ENCODE measurements around the gene MAP2K1. TPM values are rescaled to one million over a fixed set of nuclear protein-coding genes. Genes with fewer than 3 reads are reported as not detected.
"Not testable (repeated sequence)": the region's sequence is repeated elsewhere in the genome, so short reads cannot be mapped to it uniquely, and the experiment has no call there.

MAP2K1 gene
- total and polyA plus RNA-seq, 2 experiments from 2014 or later = 20.1 to 46.3 TPM

- WGBS (ENCODE audit: low lambda C conversion rate, missing lambda C conversion rate) = 88% methylated on average over 2 of the region's 2 CpGs
- H3K27ac ChIP-seq = no peak overlapping the region
- no peak overlapping the region for H2AFZ ChIP-seq
- H3K4me2 ChIP-seq = no peak overlapping the region
- H3K27me3 ChIP-seq = no peaks in the 10 kb centered on the region
- no peaks in the 10 kb centered on the region for H3K79me2 ChIP-seq
- H3K36me3 ChIP-seq (replicated peaks; ENCODE audit: insufficient read depth, low read depth) = no peaks in the 10 kb centered on the region
- no peak overlapping the region for H3K4me3 ChIP-seq
- no peak for DNase-seq (ENCODE audit: low spot score)
- TF ChIP-seq EZH2phosphoT487 (IDR thresholded peaks at IDR 0.05; ENCODE audit: low read depth, severe bottlenecking, unreplicated experiment) (no peak), CTCF (IDR thresholded peaks at IDR 0.05; ENCODE audit: poor library complexity) (no peak), EZH2 (IDR thresholded peaks at IDR 0.05; ENCODE audit: borderline replicate concordance) (no peak)
- H3K9me2 ChIP-seq (replicated peaks; ENCODE audit: insufficient read depth) = no peaks in the 10 kb centered on the region
- no peaks in the 10 kb centered on the region for H3K4me1 ChIP-seq (ENCODE audit: insufficient read depth)
- no peaks in the 10 kb centered on the region for H3K9me3 ChIP-seq (ENCODE audit: low read depth)
- no peaks in the 10 kb centered on the region for H4K20me1 ChIP-seq (ENCODE audit: insufficient read depth, poor library complexity, severe bottlenecking)
These were observed 75.2 kb downstream of the MAP2K1 start for GRCh38 chr15:66461917-66462316.

- no peaks in the 10 kb centered on the region for H3K27me3 ChIP-seq
- no peaks in the 10 kb centered on the region for H3K79me2 ChIP-seq
- no peak overlapping the region for H3K4me2 ChIP-seq
- no peak for TF ChIP-seq EZH2phosphoT487 (IDR thresholded peaks at IDR 0.05; ENCODE audit: low read depth, severe bottlenecking, unreplicated experiment)
- H3K27ac ChIP-seq = no peak overlapping the region
- H3K9me2 ChIP-seq (replicated peaks; ENCODE audit: insufficient read depth) = no peaks in the 10 kb centered on the region
- DNase-seq (ENCODE audit: low spot score) = no peak
- no peak overlapping the region for H3K4me3 ChIP-seq
- WGBS (ENCODE audit: low lambda C conversion rate, missing lambda C conversion rate) = 74% methylated on average over 4 of the region's 4 CpGs
- no peaks in the 10 kb centered on the region for H3K9me3 ChIP-seq (ENCODE audit: low read depth)
- no peaks in the 10 kb centered on the region for H3K36me3 ChIP-seq (replicated peaks; ENCODE audit: insufficient read depth, low read depth)
- H3K4me1 ChIP-seq (ENCODE audit: insufficient read depth) = no peaks in the 10 kb centered on the region
- no peak overlapping the region for H2AFZ ChIP-seq
- no peaks in the 10 kb centered on the region for H4K20me1 ChIP-seq (ENCODE audit: insufficient read depth, poor library complexity, severe bottlenecking)
These were observed 75.9 kb downstream of the MAP2K1 start for GRCh38 chr15:66462627-66463026.

- H3K4me2 ChIP-seq; H3K36me3 ChIP-seq (replicated peaks; ENCODE audit: insufficient read depth, low read depth); H3K9me3 ChIP-seq (ENCODE audit: low read depth); H3K27ac ChIP-seq; H3K27me3 ChIP-seq; H3K4me1 ChIP-seq (ENCODE audit: insufficient read depth); DNase-seq (ENCODE audit: low spot score); H2AFZ ChIP-seq; H4K20me1 ChIP-seq (ENCODE audit: insufficient read depth, poor library complexity, severe bottlenecking); H3K9me2 ChIP-seq (replicated peaks; ENCODE audit: insufficient read depth); H3K79me2 ChIP-seq; H3K4me3 ChIP-seq: not testable (repeated sequence)
- WGBS (ENCODE audit: low lambda C conversion rate, missing lambda C conversion rate) = 98% methylated on average over 6 of the region's 6 CpGs
These were observed 78.6 kb downstream of the MAP2K1 start for GRCh38 chr15:66465294-66465693.

GRCh38 chr15:66467162-66468040 lies 80.7 kb downstream of the MAP2K1 start:
- H4K20me1 ChIP-seq (ENCODE audit: insufficient read depth, poor library complexity, severe bottlenecking); H3K27me3 ChIP-seq; H3K79me2 ChIP-seq; H3K4me1 ChIP-seq (ENCODE audit: insufficient read depth); H3K9me2 ChIP-seq (replicated peaks; ENCODE audit: insufficient read depth); H3K4me2 ChIP-seq; H3K27ac ChIP-seq; H2AFZ ChIP-seq; DNase-seq (ENCODE audit: low spot score); H3K36me3 ChIP-seq (replicated peaks; ENCODE audit: insufficient read depth, low read depth); H3K9me3 ChIP-seq (ENCODE audit: low read depth); H3K4me3 ChIP-seq: not testable (repeated sequence)
- WGBS (ENCODE audit: low lambda C conversion rate, missing lambda C conversion rate) = 90% methylated on average over 11 of the region's 11 CpGs

- 62% methylated on average over 4 of the region's 4 CpGs for WGBS (ENCODE audit: low lambda C conversion rate, missing lambda C conversion rate)
These were observed 84.1 kb downstream of the MAP2K1 start for GRCh38 chr15:66470825-66471224.

More at GRCh38 chr15:66470825-66471224, 84.1 kb downstream of the MAP2K1 start:
- H3K9me2 ChIP-seq (replicated peaks; ENCODE audit: insufficient read depth); DNase-seq (ENCODE audit: low spot score); H3K4me1 ChIP-seq (ENCODE audit: insufficient read depth); H4K20me1 ChIP-seq (ENCODE audit: insufficient read depth, poor library complexity, severe bottlenecking); H3K36me3 ChIP-seq (replicated peaks; ENCODE audit: insufficient read depth, low read depth); H3K27me3 ChIP-seq; H3K4me2 ChIP-seq; H3K79me2 ChIP-seq; H3K9me3 ChIP-seq (ENCODE audit: low read depth); H3K27ac ChIP-seq; H3K4me3 ChIP-seq; H2AFZ ChIP-seq: not testable (repeated sequence)

Data from hepatocyte (in vitro differentiated cells).